GM12891 (cell line): ENCODE data around the gene KNDC1.
A peak's percentile ranks its signal among the peaks of the same experiment; 100 is the strongest.

Experiments used
- DNase-seq: peaks from one replicate; pipeline ENCODE4 v3.0.0; 2011; ENCODE audit warnings: low spot score; ENCODE audit not compliant: insufficient read length
- FAIRE-seq: peaks from 2 replicates; lab custom pipeline; 2011; peaks lifted over from hg19 to GRCh38; lab: Jason Lieb, UNC
- PAX5 ChIP-seq: IDR thresholded peaks from 2 replicates; pipeline ENCODE4 v1.6.1; 2011; ENCODE audit warnings: low read length, moderate library complexity, mild to moderate bottlenecking; ENCODE audit not compliant: insufficient read depth, severe bottlenecking
- POLR2A ChIP-seq: IDR thresholded peaks from 2 replicates; pipeline ENCODE4 v1.6.1; 2011; ENCODE audit warnings: low read depth, low read length, control low read depth
- POLR2AphosphoS5 ChIP-seq: IDR thresholded peaks from 2 replicates; pipeline ENCODE4 v1.6.1; 2011; ENCODE audit warnings: low read depth, low read length, control low read depth
- POU2F2 ChIP-seq: IDR thresholded peaks from 2 replicates; pipeline ENCODE4 v1.6.1; 2011; ENCODE audit warnings: low read depth, mild to moderate bottlenecking, control low read depth, low read length, moderate library complexity
- SPI1 ChIP-seq: IDR thresholded peaks from 2 replicates; pipeline ENCODE4 v1.6.1; 2011; ENCODE audit warnings: low read depth, low read length, control low read depth
- TAF1 ChIP-seq: IDR thresholded peaks from 2 replicates; pipeline ENCODE4 v1.6.1; 2011; ENCODE audit warnings: low read depth, low read length, control low read depth

KNDC1 gene

DNA sequence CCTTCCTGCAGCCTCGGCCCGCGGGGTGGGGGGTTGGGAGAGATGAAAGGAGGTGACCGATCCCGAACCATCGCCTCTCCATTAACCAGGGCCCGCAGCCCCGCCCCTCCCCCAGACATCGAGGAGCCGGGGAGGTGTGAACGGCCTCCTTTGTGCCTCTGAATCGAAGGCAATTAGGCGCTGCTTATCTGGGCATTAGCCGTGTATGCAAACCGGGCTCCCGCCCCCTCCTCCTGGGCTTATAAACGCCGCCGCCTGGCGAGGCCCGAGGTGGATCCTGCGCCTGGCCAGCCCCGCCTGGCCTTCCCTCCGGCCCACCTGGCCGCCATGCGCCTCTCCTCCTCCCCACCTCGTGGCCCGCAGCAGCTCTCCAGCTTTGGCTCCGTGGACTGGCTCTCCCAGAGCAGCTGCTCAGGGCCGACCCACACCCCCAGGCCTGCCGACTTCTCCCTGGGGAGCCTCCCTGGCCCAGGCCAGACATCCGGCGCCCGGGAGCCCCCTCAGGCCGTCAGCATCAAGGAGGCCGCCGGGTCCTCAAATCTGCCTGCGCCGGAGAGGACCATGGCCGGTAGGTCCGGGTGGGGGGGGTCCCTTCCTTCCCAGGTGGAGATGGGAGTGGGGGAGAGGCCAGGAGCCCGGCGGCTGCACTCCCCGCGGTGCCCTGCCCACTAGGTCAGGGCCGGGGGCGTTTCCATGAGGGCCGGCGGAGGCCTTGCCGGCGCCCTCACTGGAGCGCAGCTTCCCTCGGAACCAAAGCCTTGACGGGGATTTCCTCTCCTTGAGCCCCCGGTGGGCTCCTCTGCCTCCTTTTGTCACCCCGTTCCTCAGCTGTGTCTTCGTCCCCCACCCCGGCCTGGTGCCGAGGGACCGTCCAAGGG lies 77.8 kb downstream of the KNDC1 start, which contains the start of gene VENTX:
TSS of gene VENTX (plus strand) at position 268 of the 878 bp plus-strand sequence. CDS start at position 328, 60 bp downstream.
- DNase-seq (no peak), FAIRE-seq (no peak)
- TF ChIP-seq SPI1: no peak
- no peak for TF ChIP-seq POU2F2
- no peak for TF ChIP-seq TAF1
- no peak for TF ChIP-seq POLR2A
- no peak for TF ChIP-seq POLR2AphosphoS5
- TF ChIP-seq PAX5: no peak

DNA sequence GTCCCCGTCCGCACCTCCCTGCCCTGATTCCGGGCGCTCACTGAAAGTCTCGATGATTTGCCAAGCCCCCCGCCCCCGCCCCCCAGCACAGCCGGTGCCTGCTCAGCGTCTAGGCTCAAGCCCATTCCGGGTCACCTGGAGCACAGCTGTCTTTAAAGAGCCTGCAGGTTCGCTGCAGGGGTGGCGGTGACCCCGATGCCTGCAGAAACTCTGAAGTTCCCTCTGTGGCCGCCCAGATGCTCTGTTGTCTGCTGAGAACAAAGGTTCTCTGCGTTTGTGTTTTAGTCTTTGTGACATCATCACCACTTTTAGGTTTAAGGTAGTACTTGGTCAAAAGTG lies 78.4 kb downstream of the KNDC1 start:
- FAIRE-seq: no peak
- TF ChIP-seq SPI1: no peak
- TF ChIP-seq POLR2A: no peak
- no peak for TF ChIP-seq TAF1
- TF ChIP-seq POU2F2: no peak
- TF ChIP-seq POLR2AphosphoS5: no peak
- no peak for TF ChIP-seq PAX5
- no peak for DNase-seq

DNA sequence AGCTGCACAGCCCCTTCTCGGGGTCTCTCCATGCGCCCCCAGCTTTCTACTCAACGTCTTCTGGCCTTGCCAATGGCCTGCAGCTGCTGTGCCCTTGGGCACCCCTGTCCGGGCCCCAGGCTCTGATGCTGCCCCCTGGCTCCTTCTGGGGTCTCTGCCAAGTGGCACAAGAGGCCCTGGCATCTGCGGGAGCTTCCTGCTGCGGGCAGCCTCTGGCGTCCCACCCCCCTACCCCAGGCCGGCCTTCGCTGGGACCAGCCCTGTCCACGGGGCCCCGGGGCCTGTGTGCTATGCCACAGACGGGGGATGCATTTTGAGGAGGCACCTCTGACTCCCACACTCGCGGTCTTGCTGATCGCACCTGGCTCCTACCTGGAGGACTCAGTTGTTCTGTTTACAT lies 80.0 kb downstream of the KNDC1 start:
- TF ChIP-seq POLR2A: no peak
- no peak for TF ChIP-seq POLR2AphosphoS5
- no peak for TF ChIP-seq TAF1
- TF ChIP-seq POU2F2: no peak
- no peak for TF ChIP-seq SPI1
- no peak for TF ChIP-seq PAX5
- DNase-seq (no peak), FAIRE-seq (no peak)

DNA sequence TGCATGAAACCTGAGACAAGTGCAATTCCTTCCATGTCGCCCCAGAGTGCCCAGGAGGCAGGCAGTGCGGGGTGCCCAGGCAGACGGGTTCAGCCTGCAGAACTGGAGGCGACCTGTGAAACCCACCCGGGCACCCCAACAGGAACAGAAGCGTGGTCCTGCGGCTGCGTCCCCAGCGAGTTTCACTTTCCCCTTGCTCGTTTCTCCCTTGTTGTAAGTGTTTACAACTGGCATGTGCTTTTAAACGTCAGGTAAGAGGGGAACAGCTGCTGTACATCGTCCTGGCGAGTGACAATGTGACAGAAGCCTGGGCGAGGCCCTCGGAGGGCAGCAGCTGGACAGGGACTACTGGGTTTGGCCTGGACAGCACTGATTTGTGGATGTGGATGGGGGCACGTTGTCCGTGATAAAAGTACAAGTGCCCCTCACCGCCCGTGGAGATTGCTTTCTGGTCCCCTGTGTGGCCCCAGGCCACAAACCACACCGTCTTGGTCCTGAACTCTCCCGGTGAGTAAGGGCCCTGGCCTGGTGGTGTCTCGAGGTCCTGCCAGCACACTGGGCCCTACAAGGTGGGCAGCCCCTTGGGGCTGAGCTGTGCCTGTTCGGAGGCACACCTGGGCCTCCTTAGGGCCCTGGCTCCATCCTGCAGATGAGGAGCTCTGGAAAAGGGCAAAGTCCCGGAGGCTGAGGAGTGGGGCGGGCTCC lies 81.6 kb downstream of the KNDC1 start:
- TF ChIP-seq TAF1 (no peak), SPI1 (no peak), POLR2A (no peak), POLR2AphosphoS5 (no peak), PAX5 (no peak), POU2F2 (no peak)
- DNase-seq (no peak), FAIRE-seq (peak; percentile 81)

DNA sequence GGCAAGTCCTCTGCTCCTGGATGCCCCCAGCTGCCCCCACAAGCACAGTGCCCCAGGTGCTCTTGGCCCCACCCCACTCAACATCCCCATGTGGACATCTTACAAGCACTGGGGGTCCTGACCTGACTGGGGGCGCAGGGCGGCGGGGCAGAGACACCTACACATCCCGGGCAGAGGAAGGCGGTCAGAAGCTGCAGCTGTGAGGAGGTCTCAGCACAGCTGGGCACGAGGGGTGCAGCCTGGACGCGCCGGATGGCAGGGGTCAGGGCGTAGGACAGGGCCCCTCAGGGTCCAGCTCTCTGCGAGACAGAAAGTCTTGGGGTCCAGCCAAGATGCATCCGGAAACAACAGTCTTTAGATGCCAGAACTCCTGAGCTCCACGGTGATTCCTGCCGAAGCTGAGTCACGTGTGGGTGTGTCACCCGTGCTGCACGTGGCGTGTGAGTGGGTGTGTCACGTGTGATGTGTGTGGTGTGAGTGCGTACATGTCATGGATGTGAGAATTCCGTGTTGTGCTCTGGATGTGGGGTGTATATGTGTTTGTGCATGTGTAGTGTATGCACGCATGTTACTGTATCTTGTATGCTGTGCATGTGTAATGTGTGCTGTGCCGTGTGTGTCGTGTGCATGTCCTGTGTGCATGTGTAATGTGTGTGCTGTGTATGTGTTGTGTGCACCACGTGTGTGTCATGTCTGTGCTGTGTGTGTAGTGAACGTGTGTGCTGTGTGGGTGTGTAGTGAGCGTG lies 82.8 kb downstream of the KNDC1 start:
- DNase-seq (no peak), FAIRE-seq (peak; percentile 81)

DNA sequence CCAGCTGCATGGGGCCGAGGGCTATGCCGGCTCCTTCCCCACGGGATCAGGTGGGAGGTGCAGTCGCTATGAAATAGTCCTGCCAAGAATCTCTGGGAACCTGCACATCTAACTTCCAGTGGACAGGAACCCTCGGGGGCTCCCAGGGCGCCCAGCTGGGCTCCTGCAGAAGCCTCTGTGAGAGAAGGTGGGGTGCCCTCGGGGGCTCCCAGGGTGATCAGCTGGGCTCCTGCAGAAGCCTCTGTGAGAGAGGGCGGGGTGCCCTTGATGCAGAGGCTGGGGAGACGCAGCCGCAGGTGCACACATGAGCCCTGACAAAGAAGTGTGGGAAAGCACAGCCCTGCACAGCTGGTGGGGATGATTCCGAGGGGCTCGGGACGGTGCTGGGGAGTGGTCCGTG lies 83.6 kb downstream of the KNDC1 start:
- DNase-seq (no peak), FAIRE-seq (no peak)
- TF ChIP-seq POU2F2: no peak
- no peak for TF ChIP-seq SPI1

More for the DNA sequence above, 82.8 kb downstream of the KNDC1 start:
- TF ChIP-seq POLR2AphosphoS5: no peak
- TF ChIP-seq PAX5: no peak
- no peak for TF ChIP-seq SPI1

DNA sequence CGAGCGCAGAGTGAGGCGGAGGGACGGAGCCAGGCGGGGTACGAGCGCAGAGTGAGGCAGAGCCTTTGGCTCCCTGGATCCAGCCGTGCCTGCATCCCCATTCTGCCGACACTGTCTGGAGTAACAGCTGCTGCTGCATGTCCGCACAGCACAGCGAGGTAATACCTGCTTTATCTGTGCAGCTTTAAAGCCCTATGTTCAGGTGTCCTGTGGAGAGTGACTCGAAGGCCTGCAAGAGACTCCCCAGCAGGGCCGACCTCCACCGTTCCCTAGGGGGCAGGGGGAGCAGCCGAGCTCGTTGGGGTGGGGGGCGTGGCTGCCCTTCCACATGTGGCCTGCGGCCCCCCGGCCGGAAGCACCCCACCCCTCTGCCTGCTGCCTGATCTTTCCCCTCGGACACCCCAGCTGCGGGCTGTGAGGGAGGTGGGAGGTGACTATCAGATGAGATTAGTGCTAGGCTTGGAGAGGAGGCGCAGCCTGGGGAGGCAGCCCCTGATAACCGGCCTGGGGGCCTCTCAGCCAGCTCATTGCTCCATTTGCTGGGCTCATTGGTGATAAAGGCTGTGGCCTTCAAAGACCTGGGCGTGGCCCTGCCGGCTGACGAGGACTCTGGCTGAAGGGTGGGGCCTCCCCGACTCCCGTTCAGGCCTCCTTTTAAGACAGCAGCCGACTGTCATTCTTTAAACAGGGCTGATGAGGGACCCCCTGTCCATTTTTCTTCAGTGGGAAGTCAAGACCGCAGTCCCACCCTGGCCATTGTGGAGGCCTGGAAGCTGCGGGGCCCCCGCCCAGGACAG lies 85.6 kb downstream of the KNDC1 start:
- no peak for TF ChIP-seq PAX5
- DNase-seq (no peak), FAIRE-seq (no peak)

DNA sequence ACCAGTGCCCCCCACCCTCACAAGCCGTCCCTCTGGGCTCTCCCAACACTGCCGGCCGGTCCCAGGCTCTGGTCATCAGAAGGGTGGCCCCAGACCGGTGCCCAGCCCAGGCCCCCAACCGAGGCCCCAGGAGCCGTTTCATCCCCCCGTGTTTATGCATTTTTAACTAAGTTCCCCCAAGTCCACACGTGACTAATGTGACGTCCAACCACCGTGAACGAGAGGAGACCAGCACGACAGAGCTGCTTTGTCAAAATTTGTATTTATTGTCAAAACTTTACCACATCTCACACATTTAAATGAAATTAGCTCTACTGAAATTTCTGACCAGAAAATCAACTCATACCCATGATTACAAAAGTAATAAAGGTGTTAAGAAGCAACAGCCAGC lies 86.2 kb downstream of the KNDC1 start:
- no peak for TF ChIP-seq SPI1
- no peak for TF ChIP-seq POLR2AphosphoS5
- TF ChIP-seq POU2F2: no peak
- no peak for TF ChIP-seq TAF1
- no peak for TF ChIP-seq POLR2A
- no peak for TF ChIP-seq PAX5
- FAIRE-seq (no peak), DNase-seq (no peak)

DNA sequence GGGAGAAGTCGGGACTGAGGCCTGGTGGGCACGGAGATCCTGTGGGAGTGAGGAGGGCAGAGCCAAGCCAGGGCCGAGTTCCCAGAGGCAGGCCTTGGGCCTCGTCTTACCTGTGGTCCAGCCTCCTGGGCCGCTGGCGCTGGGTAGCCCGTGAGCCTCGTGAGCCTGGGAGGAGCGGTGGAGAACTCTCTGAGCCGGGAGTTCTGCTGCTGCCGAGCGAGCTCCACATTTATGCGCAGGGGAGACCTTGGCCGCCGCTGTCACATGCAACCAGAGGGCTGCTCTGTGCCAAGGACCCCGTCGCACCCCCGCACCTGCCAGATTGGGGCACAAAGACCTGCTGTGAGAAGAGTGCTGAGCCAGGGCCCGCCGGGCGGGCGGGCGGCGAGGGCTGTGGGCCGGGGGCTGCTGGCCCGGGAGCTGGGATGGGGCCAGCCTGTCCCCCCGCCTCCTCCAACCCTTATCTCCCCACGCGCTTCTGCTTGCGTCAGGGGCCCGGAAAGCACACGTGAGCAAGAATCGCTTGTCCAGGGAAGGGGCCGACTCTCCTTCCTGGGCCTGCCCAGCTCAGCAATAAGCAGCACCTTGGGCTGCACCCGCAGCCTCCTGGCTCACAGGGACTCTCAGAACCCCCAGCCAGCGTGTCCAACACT lies 87.8 kb downstream of the KNDC1 start:
- TF ChIP-seq PAX5: no peak
- no peak for TF ChIP-seq POLR2AphosphoS5
- no peak for TF ChIP-seq TAF1
- TF ChIP-seq SPI1: no peak
- no peak for TF ChIP-seq POU2F2
- TF ChIP-seq POLR2A: no peak
- DNase-seq (no peak), FAIRE-seq (no peak)
